SK-N-SH (cell line): ENCODE measurements around the gene MRPL24. TPM values are rescaled to one million over a fixed set of nuclear protein-coding genes. Genes with fewer than 3 reads are reported as not detected.
A peak's percentile ranks its signal among the peaks of the same experiment; 100 is the strongest.

Source experiments
- CTCF ChIA-PET: fragments of 300-600, 350-600 bp; formaldehyde crosslinking; extraction: SDS; loops from one replicate; lab custom pipeline; 2021; lab: Yijun Ruan, JAX
- POLR2A ChIA-PET: fragments of 350-600 bp; sonication (Branson Sonifier 250); formaldehyde crosslinking; extraction: SDS; loops from one replicate; lab custom pipeline; 2020; ENCODE audit warnings: antibody characterized with exemption, inconsistent platforms; lab: Yijun Ruan, JAX
- DNase-seq: peaks from one replicate; pipeline ENCODE4 v3.0.0; 2012
- H2AFZ ChIP-seq: fragments of 200-600 bp; sonication (generic); 2 replicates; pipeline ENCODE4 v1.8.1; 2016; ENCODE audit warnings: antibody characterized with exemption, mild to moderate bottlenecking, low read depth
- H3F3A ChIP-seq: fragments of 200-600 bp; sonication (generic); replicated peaks from 2 replicates; pipeline ENCODE3; 2016; ENCODE audit warnings: antibody characterized with exemption, mild to moderate bottlenecking; ENCODE audit not compliant: insufficient read depth
- H3K27ac ChIP-seq, 2 experiments: fragments of 200-500 bp in 1 of 2; fragments of 200-600 bp in 1 of 2; sonication (Bioruptor generic) in 1 of 2; sonication (generic), shearing (Covaris generic) in 1 of 2; 2 replicates each; pipeline versions ENCODE4 v1.5.1 to v1.6.1; 2014 to 2016; ENCODE audit warnings: low read depth in 2 of 2, inconsistent platforms in 1 of 2, low read length in 1 of 2, mild to moderate bottlenecking in 1 of 2, mixed read lengths in 1 of 2
- H3K27me3 ChIP-seq: fragments of 200-600 bp; sonication (generic), shearing (Covaris generic); 2 replicates; pipeline ENCODE4 v1.6.1; 2016; ENCODE audit warnings: mixed run types; ENCODE audit not compliant: insufficient read depth
- H3K36me3 ChIP-seq, 2 experiments: fragments of 200-500 bp in 1 of 2; fragments of 200-600 bp in 1 of 2; sonication (Bioruptor generic) in 1 of 2; sonication (generic) in 1 of 2; replicated peaks in 1 of 2; 2 replicates each; pipeline versions ENCODE3 to v1.5.1; 2014 to 2016; ENCODE audit warnings: low read length in 1 of 2, mild to moderate bottlenecking in 1 of 2; ENCODE audit not compliant: insufficient read depth in 2 of 2, control insufficient read depth in 1 of 2
- H3K4me1 ChIP-seq, 2 experiments: fragments of 200-500 bp in 1 of 2; fragments of 200-600 bp in 1 of 2; sonication (Bioruptor generic) in 1 of 2; sonication (generic), shearing (Covaris generic) in 1 of 2; 2 replicates each; pipeline versions ENCODE4 v1.5.1 to v1.6.1; 2014 to 2016; ENCODE audit warnings: low read depth in 1 of 2, low read length in 1 of 2, mixed run types in 1 of 2; ENCODE audit not compliant: insufficient read depth in 2 of 2, control insufficient read depth in 1 of 2
- H3K4me2 ChIP-seq: fragments of 200-600 bp; sonication (generic), shearing (Covaris generic); 2 replicates; pipeline ENCODE4 v1.6.1; 2017; ENCODE audit warnings: mixed run types
- H3K4me3 ChIP-seq, 2 experiments: fragments of 200-500 bp in 1 of 2; fragments of 200-600 bp in 1 of 2; sonication (Bioruptor generic) in 1 of 2; sonication (generic), shearing (Covaris generic) in 1 of 2; 2 replicates each; pipeline versions ENCODE4 v1.5.1 to v1.8.1; 2014 to 2016; ENCODE audit warnings: low read depth in 2 of 2, inconsistent platforms in 1 of 2, low read length in 1 of 2, mild to moderate bottlenecking in 1 of 2, mixed read lengths in 1 of 2, moderate library complexity in 1 of 2
- H3K79me2 ChIP-seq: fragments of 200-600 bp; sonication (generic); 2 replicates; pipeline ENCODE4 v1.8.1; 2017; ENCODE audit warnings: mild to moderate bottlenecking; ENCODE audit not compliant: insufficient read depth
- H3K9ac ChIP-seq: fragments of 200-600 bp; sonication (generic); 2 replicates; pipeline ENCODE4 v1.6.1; 2017; ENCODE audit warnings: mixed run types
- H3K9me2 ChIP-seq: fragments of 200-600 bp; sonication (generic); 2 replicates; pipeline ENCODE4 v1.6.1; 2017; ENCODE audit warnings: mixed run types
- H3K9me3 ChIP-seq: fragments of 200-600 bp; sonication (generic); 2 replicates; pipeline ENCODE4 v1.6.1; 2017; ENCODE audit warnings: mixed run types, mild to moderate bottlenecking, moderate library complexity
- H4K20me1 ChIP-seq: fragments of 200-600 bp; sonication (generic); 2 replicates; pipeline ENCODE4 v1.6.1; 2017; ENCODE audit warnings: mild to moderate bottlenecking, mixed run types; ENCODE audit not compliant: insufficient read depth
- CTCF ChIP-seq: fragments of 200-600 bp; sonication (generic); IDR thresholded peaks from 2 replicates; pipeline ENCODE4 v1.6.1; 2017; ENCODE audit warnings: antibody characterized with exemption, mild to moderate bottlenecking, moderate library complexity
- EZH2phosphoT487 ChIP-seq: fragments of 200-600 bp; sonication (generic); IDR thresholded peaks from 2 replicates; pipeline ENCODE4 v1.6.1; 2017; ENCODE audit warnings: low read depth, mixed run types, mild to moderate bottlenecking, antibody characterized with exemption, moderate library complexity, borderline replicate concordance
- FOSL2 ChIP-seq: IDR thresholded peaks from 2 replicates; pipeline ENCODE4 v1.4.0; 2012; ENCODE audit warnings: low read depth, mild to moderate bottlenecking, moderate library complexity, borderline replicate concordance
- FOXJ3 ChIP-seq: sonication (generic); formaldehyde crosslinking; IDR thresholded peaks from 2 replicates; pipeline ENCODE4 v1.5.1; 2020; ENCODE audit warnings: mild to moderate bottlenecking, missing genetic modification reagents
- GABPA ChIP-seq: IDR thresholded peaks from 2 replicates; pipeline ENCODE4 v1.4.0; 2012; ENCODE audit warnings: low read depth, mild to moderate bottlenecking
- IRF3 ChIP-seq: fragments of 150-350 bp; IDR thresholded peaks from 2 replicates; pipeline ENCODE4 v1.6.1; 2016; ENCODE audit warnings: mild to moderate bottlenecking, low read depth, low read length
- MAX ChIP-seq: IDR thresholded peaks from 2 replicates; pipeline ENCODE4 v1.4.0; 2012; ENCODE audit warnings: low read depth
- MEF2A ChIP-seq: IDR thresholded peaks from 2 replicates; pipeline ENCODE4 v1.4.0; 2012; ENCODE audit warnings: low read depth, borderline replicate concordance
- NFIC ChIP-seq: IDR thresholded peaks from 2 replicates; pipeline ENCODE4 v1.4.0; 2012; ENCODE audit warnings: borderline replicate concordance
- NRF1 ChIP-seq: IDR thresholded peaks from 2 replicates; pipeline ENCODE4 v1.6.1; 2012; ENCODE audit warnings: low read depth, mild to moderate bottlenecking, low read length
- PBX3 ChIP-seq: IDR thresholded peaks from 2 replicates; pipeline ENCODE4; 2012
- POLR2AphosphoS5 ChIP-seq: IDR thresholded peaks from 2 replicates; pipeline ENCODE4 v1.6.1; 2012; ENCODE audit warnings: low read depth, low read length
- RAD21 ChIP-seq: IDR thresholded peaks from 2 replicates; pipeline ENCODE4 v1.6.1; 2012; ENCODE audit warnings: mild to moderate bottlenecking, low read length
- RCOR1 ChIP-seq: fragments of 150-350 bp; IDR thresholded peaks from 2 replicates; pipeline ENCODE4 v1.6.1; 2017; ENCODE audit warnings: antibody characterized with exemption, low read length
- REST ChIP-seq: IDR thresholded peaks from 2 replicates; pipeline ENCODE4 v1.6.1; 2012; ENCODE audit warnings: mild to moderate bottlenecking, low read depth, low read length, moderate library complexity
- SIN3A ChIP-seq: IDR thresholded peaks from 2 replicates; pipeline ENCODE4 v1.6.1; 2012; ENCODE audit warnings: low read depth, mild to moderate bottlenecking, low read length, moderate library complexity, borderline replicate concordance
- TCF12 ChIP-seq: IDR thresholded peaks from 2 replicates; pipeline ENCODE4 v1.4.0; 2012
- USF1 ChIP-seq: IDR thresholded peaks from 2 replicates; pipeline ENCODE4 v1.4.0; 2012; ENCODE audit warnings: low read depth, borderline replicate concordance
- YY1 ChIP-seq: IDR thresholded peaks from 2 replicates; pipeline ENCODE4 v1.4.0; 2012; ENCODE audit warnings: low read depth, mild to moderate bottlenecking
- ZBTB33 ChIP-seq: IDR thresholded peaks from 2 replicates; pipeline ENCODE4 v1.4.0; 2012; ENCODE audit warnings: low read depth, borderline replicate concordance
- WGBS: methylation state at CpG from one replicate; pipeline ENCODE4 v1.1.6; 2017; ENCODE audit warnings: low lambda C conversion rate; 5-methylcytosine and 5-hydroxymethylcytosine counted together
- polyA plus RNA-seq, 3 experiments: library from polyadenylated mRNA; depleted of rRNA; stranded (reverse); fragments of >200 nt; gene quantifications; 2 replicates each; pipeline ENCODE4 v1.2.3, GENCODE V29; 2012

Gene MRPL24
- polyA plus RNA-seq, 1 of the 3 experiments (the other 2 are of a cell fraction): 149 TPM

GRCh38 chr1:156746728-156747631 is 6.1 kb upstream of the MRPL24 start:
- H3K9me3 ChIP-seq: no peaks in the 10 kb centered on the region
- no peaks in the 10 kb centered on the region for H3K27me3 ChIP-seq
- H2AFZ ChIP-seq: no peak overlapping the region; the same call in 1 of the 2 replicates
- H3K9me2 ChIP-seq: no peaks in the 10 kb centered on the region
- peak overlapping the region; percentile 78 to 98 for H3K4me3 ChIP-seq
- H3K36me3 ChIP-seq: peaks cover 12 to 37% of the 10 kb centered on the region in 2 experiments
- ChIA-PET POLR2A (interaction anchor here (0.6 to 2.2 kb wide), 4 partner anchors 18 to 55 kb away, joined by 3 to 7 read pairs (median 4); partner anchors contain the start of genes ISG20L2, METTL25B and PRCC), CTCF (interaction anchor here (0.6 to 8.6 kb wide), 18 partner anchors 9 to 113 kb away, joined by 3 to 42 read pairs (median 4); partner anchors contain the start of genes NTRK1 and PRCC)
- peaks cover 51% of the 10 kb centered on the region for H3F3A ChIP-seq
- under 1% methylated on average over 12 of the region's 29 CpGs for WGBS
- H3K27ac ChIP-seq: peak overlapping the region; percentile 100
- H4K20me1 ChIP-seq: no peaks in the 10 kb centered on the region
- peak overlapping the region; percentile 88 for H3K4me2 ChIP-seq
- H3K9ac ChIP-seq: peak overlapping the region; percentile 100
- H3K4me1 ChIP-seq: peaks cover 37 to 48% of the 10 kb centered on the region in 2 experiments
- DNase-seq: peak; percentile 91
- peaks cover 73% of the 10 kb centered on the region for H3K79me2 ChIP-seq
- TF ChIP-seq GABPA (peak; percentile 51), ZBTB33 (no peak), TCF12 (peak; percentile 16), PBX3 (no peak; the same call in 1 of the 2 replicates), YY1 (peak; percentile 79), FOSL2 (peak; percentile 61), EZH2phosphoT487 (no peak), CTCF (peak; percentile 46), FOXJ3 (no peak), MEF2A (no peak), RAD21 (no peak), NRF1 (no peak), NFIC (no peak), IRF3 (no peak), POLR2AphosphoS5 (peak; percentile 75), RCOR1 (peak; percentile 48), MAX (peak; percentile 80), SIN3A (0 out of 2 replicates have a peak, but pooled peaks have one; percentile 12), REST (peak; percentile 33; the same call in 1 of the 2 replicates), USF1 (no peak)
